H54 (cell line): ENCODE data around the gene TNFSF18.
A peak's percentile ranks its signal among the peaks of the same experiment; 100 is the strongest.

Experiments used
- DNase-seq: peaks from one replicate; pipeline ENCODE4 v3.0.0; 2011; ENCODE audit warnings: low spot score, mixed read lengths; ENCODE audit not compliant: insufficient read length
- FAIRE-seq: peaks from 3 replicates; lab custom pipeline; 2011; peaks lifted over from hg19 to GRCh38; lab: Jason Lieb, UNC
- POLR2A ChIP-seq: IDR thresholded peaks from 2 replicates; pipeline ENCODE4 v1.6.1; 2011; ENCODE audit warnings: low read depth, mild to moderate bottlenecking, low read length

Gene TNFSF18

GRCh38 chr1:173016419-173016818 is 34.3 kb downstream of the TNFSF18 start:
- TF ChIP-seq POLR2A: no peak
- FAIRE-seq (no peak), DNase-seq (no peak)

GRCh38 chr1:173015629-173016028 is 35.1 kb downstream of the TNFSF18 start:
- FAIRE-seq (no peak), DNase-seq (no peak)
- no peak for TF ChIP-seq POLR2A

GRCh38 chr1:173014160-173014559 is 36.6 kb downstream of the TNFSF18 start:
- TF ChIP-seq POLR2A: no peak
- DNase-seq (no peak), FAIRE-seq (no peak)

- FAIRE-seq: no peak
These were observed 38.6 kb downstream of the TNFSF18 start for GRCh38 chr1:173012126-173012525.

GRCh38 chr1:173009597-173009996 is 41.1 kb downstream of the TNFSF18 start:
- DNase-seq (no peak), FAIRE-seq (no peak)
- no peak for TF ChIP-seq POLR2A

More at GRCh38 chr1:173012126-173012525, 38.6 kb downstream of the TNFSF18 start:
- DNase-seq: no peak
- TF ChIP-seq POLR2A: no peak

- TF ChIP-seq POLR2A: no peak
- DNase-seq (no peak), FAIRE-seq (no peak)
These were observed 45.4 kb downstream of the TNFSF18 start for GRCh38 chr1:173005196-173005864.

DNA sequence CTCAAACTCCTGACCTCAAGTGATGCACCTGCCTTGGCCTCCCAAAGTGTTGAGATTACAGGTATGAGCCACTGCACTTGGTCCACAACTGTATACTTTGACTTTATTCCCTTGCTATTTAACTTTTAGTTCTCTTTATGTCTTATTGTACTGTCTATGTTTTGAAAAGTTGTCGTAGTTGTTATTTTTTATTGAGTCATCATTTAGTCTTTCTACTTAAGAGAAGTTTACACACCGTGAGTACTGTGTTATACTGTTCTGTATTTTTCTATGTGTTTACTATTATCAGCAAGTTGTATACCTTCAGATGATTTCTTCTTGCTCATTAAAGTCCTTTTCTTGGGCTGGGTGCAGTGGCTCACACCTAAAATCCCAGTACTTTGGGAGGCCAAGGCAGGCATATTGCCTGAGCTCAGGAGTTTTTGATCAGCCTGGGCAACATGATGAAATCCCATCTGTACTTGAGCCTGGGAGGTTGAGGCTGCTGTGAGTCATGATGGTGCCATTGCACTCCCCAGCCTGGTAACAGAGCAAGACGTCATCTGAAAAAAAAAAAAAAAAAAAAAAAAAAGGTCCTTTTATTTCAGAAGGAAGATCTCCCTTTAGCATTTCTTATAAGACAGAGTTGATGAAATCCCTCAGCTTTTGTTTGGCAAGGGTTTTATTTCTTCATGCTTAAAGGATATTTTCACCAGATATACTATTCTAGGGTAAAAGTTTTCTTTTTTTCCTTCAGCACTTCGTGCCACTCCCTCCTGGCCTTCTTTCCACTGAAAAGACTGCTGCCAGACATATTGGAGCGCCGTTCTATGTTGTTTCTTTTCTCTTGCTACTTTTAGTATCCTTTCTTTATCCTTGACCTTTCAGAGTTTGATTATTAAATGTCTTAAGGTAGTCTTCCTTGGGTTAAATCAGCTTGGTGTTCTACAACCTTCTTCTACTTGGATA is 47.6 kb downstream of the TNFSF18 start:
- no peak for TF ChIP-seq POLR2A
- DNase-seq (no peak), FAIRE-seq (peak; percentile 55)

GRCh38 chr1:172999349-172999748 is 51.4 kb downstream of the TNFSF18 start:
- DNase-seq: no peak
- no peak for TF ChIP-seq POLR2A
- FAIRE-seq: no peak

GRCh38 chr1:172997941-172998361 is 52.8 kb downstream of the TNFSF18 start:
- no peak for TF ChIP-seq POLR2A
- no peak for DNase-seq

DNA sequence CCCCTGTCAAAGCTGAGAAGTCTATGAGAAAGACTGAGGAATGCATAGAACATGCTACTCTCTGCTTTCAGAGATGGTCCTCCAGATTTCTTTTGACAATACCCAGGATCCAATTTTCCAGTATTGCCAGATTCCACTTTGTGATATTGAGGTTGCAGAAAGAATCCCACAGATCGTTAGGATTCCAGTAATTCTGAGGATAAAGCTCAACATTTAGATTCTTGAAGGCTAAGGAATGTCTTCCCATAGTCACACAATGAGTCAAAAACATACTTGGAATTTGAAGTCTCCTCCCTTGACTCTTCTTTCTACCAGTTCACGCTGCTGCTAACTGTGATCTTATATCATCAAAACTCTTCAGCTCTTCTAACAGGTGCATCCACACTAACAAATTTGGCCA is 57.1 kb downstream of the TNFSF18 start:
- FAIRE-seq (no peak), DNase-seq (no peak)
- no peak for TF ChIP-seq POLR2A

More at GRCh38 chr1:172997941-172998361, 52.8 kb downstream of the TNFSF18 start:
- FAIRE-seq: no peak

GRCh38 chr1:172991674-172992400 is 58.9 kb downstream of the TNFSF18 start:
- FAIRE-seq (no peak), DNase-seq (no peak)
- TF ChIP-seq POLR2A: no peak

DNA sequence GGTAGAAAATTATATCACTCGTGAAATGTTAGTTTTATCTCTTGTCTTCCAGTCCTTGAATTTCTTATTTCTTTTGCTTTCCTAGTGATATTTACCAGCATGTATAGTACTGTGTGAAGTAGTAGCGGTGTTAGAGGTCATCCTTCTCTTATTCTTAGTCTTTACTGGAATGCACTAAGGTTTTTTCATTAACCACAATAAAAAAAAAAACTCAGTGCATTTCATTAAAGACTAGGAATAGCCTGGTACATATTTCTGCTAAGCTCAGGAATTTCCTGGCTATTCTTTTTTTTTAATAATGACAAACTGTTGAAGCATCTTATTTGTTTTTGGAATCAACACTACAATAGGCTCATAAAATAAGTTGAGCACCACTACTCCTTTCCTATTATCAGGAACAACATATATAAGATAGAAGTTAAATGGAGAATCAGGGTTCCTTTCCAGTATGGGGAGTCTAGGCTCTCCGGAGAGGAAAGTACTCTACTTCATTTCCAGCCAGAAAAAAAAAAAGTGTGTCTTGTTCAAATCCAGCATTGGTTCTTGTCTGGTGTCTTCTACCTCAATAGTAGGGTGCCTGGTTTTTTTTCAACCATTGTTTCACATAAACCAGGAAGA is 60.0 kb downstream of the TNFSF18 start:
- FAIRE-seq: peak; percentile 71
- TF ChIP-seq POLR2A: no peak
- DNase-seq: no peak
